BJ (cell line): ENCODE data around the gene JAM3. TPM values are rescaled to one million over a fixed set of nuclear protein-coding genes. Genes with fewer than 3 reads are reported as not detected.

ENCODE experiments used
- CTCF ChIA-PET: fragments of 350-600 bp; formaldehyde crosslinking; extraction: SDS; loops from one replicate; lab custom pipeline; 2021; ENCODE audit warnings: antibody characterized with exemption, inconsistent platforms; lab: Yijun Ruan, JAX
- POLR2A ChIA-PET: fragments of 300-600 bp; sonication (Branson Sonifier 250); formaldehyde crosslinking; extraction: SDS; loops from one replicate; lab custom pipeline; 2021; ENCODE audit warnings: antibody characterized with exemption; lab: Charles Lee
- DNase-seq: peaks from one replicate; pipeline ENCODE4 v3.0.0-alpha.2; 2011; ENCODE audit warnings: low read depth
- H3K27me3 ChIP-seq: 2 replicates; pipeline ENCODE4 v1.6.0; 2011; ENCODE audit warnings: low read length; ENCODE audit not compliant: control insufficient read depth, insufficient read depth
- H3K36me3 ChIP-seq: 2 replicates; pipeline ENCODE4 v1.5.1; 2011; ENCODE audit warnings: low read length; ENCODE audit not compliant: control insufficient read depth, insufficient read depth
- H3K4me3 ChIP-seq: 2 replicates; pipeline ENCODE4 v1.5.1; 2011; ENCODE audit warnings: low read depth, mild to moderate bottlenecking, control low read depth, low read length
- polyA plus RNA-seq: library from polyadenylated mRNA; depleted of rRNA; stranded (reverse); fragments of >200 nt; gene quantifications from 2 replicates; pipeline ENCODE4 v1.2.3, GENCODE V29; 2011; rRNA removed
- TF ChIP-seq, protein P1 (sequence below): IDR thresholded peaks from 2 replicates; pipeline ENCODE4 v1.5.1; 2011; ENCODE audit warnings: low read depth, mild to moderate bottlenecking, control low read depth, inconsistent platforms, low read length, moderate library complexity; ENCODE audit not compliant: insufficient read depth

JAM3 gene
- polyA plus RNA-seq, 1 experiment, result 42.3 TPM

DNA sequence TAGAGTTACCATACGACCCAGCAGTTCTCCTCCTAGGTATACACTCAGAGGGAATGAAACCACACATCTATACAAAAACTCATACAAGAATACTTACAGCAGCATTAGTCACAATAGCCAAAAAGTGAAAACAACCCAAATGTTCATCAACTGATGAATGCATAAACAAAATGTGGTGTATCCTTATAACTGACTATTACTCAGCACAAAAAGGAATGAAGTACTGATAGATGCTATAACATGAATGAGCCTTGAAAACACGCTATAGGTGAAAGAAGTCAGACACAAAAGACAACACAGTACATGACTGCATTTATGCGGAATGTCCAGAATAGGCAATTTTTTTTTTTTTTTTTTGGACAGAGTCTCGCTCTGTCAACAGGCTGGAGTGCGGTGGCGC is 131.8 kb downstream of the JAM3 start:
- no peak for DNase-seq
- POLR2A ChIA-PET, result no interaction called here
- CTCF ChIA-PET, result no interaction called here
- TF ChIP-seq, protein P1, sequence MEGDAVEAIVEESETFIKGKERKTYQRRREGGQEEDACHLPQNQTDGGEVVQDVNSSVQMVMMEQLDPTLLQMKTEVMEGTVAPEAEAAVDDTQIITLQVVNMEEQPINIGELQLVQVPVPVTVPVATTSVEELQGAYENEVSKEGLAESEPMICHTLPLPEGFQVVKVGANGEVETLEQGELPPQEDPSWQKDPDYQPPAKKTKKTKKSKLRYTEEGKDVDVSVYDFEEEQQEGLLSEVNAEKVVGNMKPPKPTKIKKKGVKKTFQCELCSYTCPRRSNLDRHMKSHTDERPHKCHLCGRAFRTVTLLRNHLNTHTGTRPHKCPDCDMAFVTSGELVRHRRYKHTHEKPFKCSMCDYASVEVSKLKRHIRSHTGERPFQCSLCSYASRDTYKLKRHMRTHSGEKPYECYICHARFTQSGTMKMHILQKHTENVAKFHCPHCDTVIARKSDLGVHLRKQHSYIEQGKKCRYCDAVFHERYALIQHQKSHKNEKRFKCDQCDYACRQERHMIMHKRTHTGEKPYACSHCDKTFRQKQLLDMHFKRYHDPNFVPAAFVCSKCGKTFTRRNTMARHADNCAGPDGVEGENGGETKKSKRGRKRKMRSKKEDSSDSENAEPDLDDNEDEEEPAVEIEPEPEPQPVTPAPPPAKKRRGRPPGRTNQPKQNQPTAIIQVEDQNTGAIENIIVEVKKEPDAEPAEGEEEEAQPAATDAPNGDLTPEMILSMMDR, result no peak
- H3K36me3 ChIP-seq, result peaks cover 3% of the 10 kb centered on the region; the same call in 1 of the 2 replicates
- H3K4me3 ChIP-seq, result no peak overlapping the region
- no peaks in the 10 kb centered on the region for H3K27me3 ChIP-seq

Other genes starting within 250 kb of the JAM3 start
- gene SPATA19, start 223.6 kb upstream of the JAM3 start, polyA plus RNA-seq, result not detected in 2 replicates
- 0.05 TPM in 2 replicates for gene IGSF9B, start 112.1 kb upstream of the JAM3 start, polyA plus RNA-seq
- 17.6 and 18.1 TPM in 2 replicates for gene NCAPD3, start 154.9 kb downstream of the JAM3 start, polyA plus RNA-seq
- gene VPS26B, start 155.6 kb downstream of the JAM3 start, polyA plus RNA-seq, result 44.6 and 48.8 TPM in 2 replicates
- gene THYN1, start 184.3 kb downstream of the JAM3 start, polyA plus RNA-seq, result 38.2 and 57.4 TPM in 2 replicates
- gene ACAD8, start 184.5 kb downstream of the JAM3 start, polyA plus RNA-seq, result 17.4 and 19.4 TPM in 2 replicates
- not detected in 2 replicates for gene GLB1L3, start 207.3 kb downstream of the JAM3 start, polyA plus RNA-seq